Ishikawa (cell line): ENCODE measurements around the gene CNTD1.

Experiments used
- CEBPB ChIP-seq: IDR thresholded peaks from 2 replicates; pipeline ENCODE4 v1.6.1; 2012
- CREB1 ChIP-seq: IDR thresholded peaks from 2 replicates; pipeline ENCODE4 v1.6.1; 2012; ENCODE audit warnings: low read depth
- EGR1 ChIP-seq: IDR thresholded peaks from 2 replicates; pipeline ENCODE4 v1.6.1; 2012
- EP300 ChIP-seq: IDR thresholded peaks from 2 replicates; pipeline ENCODE4 v1.6.1; 2012; ENCODE audit warnings: borderline replicate concordance
- FOXM1 ChIP-seq: IDR thresholded peaks from 2 replicates; pipeline ENCODE4 v1.6.1; 2012; ENCODE audit warnings: low read depth, borderline replicate concordance
- NFIC ChIP-seq: IDR thresholded peaks from 2 replicates; pipeline ENCODE4 v1.6.1; 2012
- RAD21 ChIP-seq: IDR thresholded peaks from 2 replicates; pipeline ENCODE4 v1.6.1; 2012; ENCODE audit warnings: low read depth
- TAF1 ChIP-seq: IDR thresholded peaks from 2 replicates; pipeline ENCODE4 v1.6.1; 2012; ENCODE audit warnings: low read depth, mild to moderate bottlenecking
- TCF12 ChIP-seq: IDR thresholded peaks from 2 replicates; pipeline ENCODE4 v1.6.1; 2012; ENCODE audit warnings: low read depth
- TEAD4 ChIP-seq: IDR thresholded peaks from 2 replicates; pipeline ENCODE4 v1.6.1; 2012
- YY1 ChIP-seq: IDR thresholded peaks from 2 replicates; pipeline ENCODE4 v1.6.1; 2012; ENCODE audit warnings: low read depth
- ZBTB7A ChIP-seq: IDR thresholded peaks from 2 replicates; pipeline ENCODE4 v1.6.1; 2012; ENCODE audit warnings: low read depth
- TF ChIP-seq, protein P1 (sequence below): IDR thresholded peaks from 2 replicates; pipeline ENCODE4 v1.6.1; 2012; ENCODE audit warnings: low read depth, mild to moderate bottlenecking
- TF ChIP-seq, protein P2 (sequence below): IDR thresholded peaks from 2 replicates; pipeline ENCODE4 v1.6.1; 2012
- TF ChIP-seq, protein P3 (sequence below): IDR thresholded peaks from 2 replicates; pipeline ENCODE4 v1.6.1; 2012

CNTD1 gene

DNA sequence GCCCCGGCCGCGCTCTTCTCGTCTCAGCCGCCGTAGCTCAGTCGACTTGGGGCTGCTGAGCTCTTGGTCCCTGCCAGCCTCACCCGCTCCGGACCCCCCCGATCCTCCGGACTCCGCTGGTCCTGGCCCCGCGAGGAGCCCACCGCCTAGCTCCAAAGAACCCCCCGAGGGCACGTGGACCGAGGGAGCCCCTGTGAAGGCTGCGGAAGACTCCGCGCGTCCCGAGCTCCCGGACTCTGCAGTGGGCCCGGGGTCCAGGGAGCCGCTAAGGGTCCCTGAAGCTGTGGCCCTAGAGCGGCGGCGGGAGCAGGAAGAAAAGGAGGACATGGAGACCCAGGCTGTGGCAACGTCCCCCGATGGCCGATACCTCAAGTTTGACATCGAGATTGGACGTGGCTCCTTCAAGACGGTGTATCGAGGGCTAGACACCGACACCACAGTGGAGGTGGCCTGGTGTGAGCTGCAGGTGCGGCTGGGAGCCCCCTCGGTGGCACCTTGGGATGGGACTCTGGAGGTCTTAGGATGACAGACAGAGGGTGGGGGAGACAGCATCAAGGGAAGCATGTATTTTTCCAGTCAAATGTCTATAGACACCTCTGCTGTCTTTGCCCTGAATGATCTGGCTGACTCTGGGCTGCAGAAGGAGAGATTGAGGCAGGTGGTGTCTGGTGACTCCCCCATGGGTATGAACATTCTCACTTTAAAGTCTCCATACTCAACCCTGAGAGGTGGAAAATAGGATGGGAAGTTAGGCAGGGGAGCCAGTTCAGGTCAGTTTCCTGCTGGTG, 17.6 kb upstream of the CNTD1 start:
- TF ChIP-seq EGR1 = no peak
- TF ChIP-seq CREB1 = no peak
- no peak for TF ChIP-seq TEAD4
- TF ChIP-seq CEBPB = no peak
- no peak for TF ChIP-seq EP300
- no peak for TF ChIP-seq TCF12
- TF ChIP-seq, protein P1, sequence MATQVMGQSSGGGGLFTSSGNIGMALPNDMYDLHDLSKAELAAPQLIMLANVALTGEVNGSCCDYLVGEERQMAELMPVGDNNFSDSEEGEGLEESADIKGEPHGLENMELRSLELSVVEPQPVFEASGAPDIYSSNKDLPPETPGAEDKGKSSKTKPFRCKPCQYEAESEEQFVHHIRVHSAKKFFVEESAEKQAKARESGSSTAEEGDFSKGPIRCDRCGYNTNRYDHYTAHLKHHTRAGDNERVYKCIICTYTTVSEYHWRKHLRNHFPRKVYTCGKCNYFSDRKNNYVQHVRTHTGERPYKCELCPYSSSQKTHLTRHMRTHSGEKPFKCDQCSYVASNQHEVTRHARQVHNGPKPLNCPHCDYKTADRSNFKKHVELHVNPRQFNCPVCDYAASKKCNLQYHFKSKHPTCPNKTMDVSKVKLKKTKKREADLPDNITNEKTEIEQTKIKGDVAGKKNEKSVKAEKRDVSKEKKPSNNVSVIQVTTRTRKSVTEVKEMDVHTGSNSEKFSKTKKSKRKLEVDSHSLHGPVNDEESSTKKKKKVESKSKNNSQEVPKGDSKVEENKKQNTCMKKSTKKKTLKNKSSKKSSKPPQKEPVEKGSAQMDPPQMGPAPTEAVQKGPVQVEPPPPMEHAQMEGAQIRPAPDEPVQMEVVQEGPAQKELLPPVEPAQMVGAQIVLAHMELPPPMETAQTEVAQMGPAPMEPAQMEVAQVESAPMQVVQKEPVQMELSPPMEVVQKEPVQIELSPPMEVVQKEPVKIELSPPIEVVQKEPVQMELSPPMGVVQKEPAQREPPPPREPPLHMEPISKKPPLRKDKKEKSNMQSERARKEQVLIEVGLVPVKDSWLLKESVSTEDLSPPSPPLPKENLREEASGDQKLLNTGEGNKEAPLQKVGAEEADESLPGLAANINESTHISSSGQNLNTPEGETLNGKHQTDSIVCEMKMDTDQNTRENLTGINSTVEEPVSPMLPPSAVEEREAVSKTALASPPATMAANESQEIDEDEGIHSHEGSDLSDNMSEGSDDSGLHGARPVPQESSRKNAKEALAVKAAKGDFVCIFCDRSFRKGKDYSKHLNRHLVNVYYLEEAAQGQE = no peak

DNA sequence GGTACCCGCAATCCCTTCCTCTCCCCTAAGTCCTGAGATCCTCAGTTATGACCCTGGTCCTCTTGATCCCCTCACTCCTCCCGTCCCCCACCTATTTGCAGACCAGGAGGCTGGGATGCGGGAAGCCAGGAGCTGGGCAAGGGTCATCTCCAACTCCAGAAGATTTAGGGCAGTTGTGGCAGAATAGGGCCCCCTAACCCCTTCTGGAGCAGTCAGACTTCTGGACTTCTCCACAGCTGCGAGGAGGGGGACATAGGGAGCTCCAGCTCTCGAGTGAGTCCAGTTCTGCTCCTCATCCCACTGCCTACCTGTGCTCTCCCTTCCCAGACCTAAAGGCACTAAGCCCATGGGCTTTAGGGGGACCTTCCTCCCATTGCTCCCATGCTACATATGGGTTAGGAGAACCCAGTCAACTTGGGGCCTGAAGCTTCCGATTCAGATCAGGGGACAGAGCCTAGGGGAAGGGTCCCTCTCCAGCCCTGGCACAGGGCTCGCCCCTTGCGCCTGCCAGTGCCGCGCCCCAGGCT, 17.0 kb upstream of the CNTD1 start:
- TF ChIP-seq, protein P2, sequence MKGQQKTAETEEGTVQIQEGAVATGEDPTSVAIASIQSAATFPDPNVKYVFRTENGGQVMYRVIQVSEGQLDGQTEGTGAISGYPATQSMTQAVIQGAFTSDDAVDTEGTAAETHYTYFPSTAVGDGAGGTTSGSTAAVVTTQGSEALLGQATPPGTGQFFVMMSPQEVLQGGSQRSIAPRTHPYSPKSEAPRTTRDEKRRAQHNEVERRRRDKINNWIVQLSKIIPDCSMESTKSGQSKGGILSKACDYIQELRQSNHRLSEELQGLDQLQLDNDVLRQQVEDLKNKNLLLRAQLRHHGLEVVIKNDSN = no peak
- TF ChIP-seq, protein P1 = no peak
- TF ChIP-seq CREB1 = no peak
- no peak for TF ChIP-seq FOXM1
- no peak for TF ChIP-seq TEAD4
- no peak for TF ChIP-seq NFIC
- TF ChIP-seq EGR1 = no peak
- TF ChIP-seq RAD21 = no peak
- TF ChIP-seq, protein P3, sequence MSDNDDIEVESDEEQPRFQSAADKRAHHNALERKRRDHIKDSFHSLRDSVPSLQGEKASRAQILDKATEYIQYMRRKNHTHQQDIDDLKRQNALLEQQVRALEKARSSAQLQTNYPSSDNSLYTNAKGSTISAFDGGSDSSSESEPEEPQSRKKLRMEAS = no peak
- TF ChIP-seq ZBTB7A = no peak

DNA sequence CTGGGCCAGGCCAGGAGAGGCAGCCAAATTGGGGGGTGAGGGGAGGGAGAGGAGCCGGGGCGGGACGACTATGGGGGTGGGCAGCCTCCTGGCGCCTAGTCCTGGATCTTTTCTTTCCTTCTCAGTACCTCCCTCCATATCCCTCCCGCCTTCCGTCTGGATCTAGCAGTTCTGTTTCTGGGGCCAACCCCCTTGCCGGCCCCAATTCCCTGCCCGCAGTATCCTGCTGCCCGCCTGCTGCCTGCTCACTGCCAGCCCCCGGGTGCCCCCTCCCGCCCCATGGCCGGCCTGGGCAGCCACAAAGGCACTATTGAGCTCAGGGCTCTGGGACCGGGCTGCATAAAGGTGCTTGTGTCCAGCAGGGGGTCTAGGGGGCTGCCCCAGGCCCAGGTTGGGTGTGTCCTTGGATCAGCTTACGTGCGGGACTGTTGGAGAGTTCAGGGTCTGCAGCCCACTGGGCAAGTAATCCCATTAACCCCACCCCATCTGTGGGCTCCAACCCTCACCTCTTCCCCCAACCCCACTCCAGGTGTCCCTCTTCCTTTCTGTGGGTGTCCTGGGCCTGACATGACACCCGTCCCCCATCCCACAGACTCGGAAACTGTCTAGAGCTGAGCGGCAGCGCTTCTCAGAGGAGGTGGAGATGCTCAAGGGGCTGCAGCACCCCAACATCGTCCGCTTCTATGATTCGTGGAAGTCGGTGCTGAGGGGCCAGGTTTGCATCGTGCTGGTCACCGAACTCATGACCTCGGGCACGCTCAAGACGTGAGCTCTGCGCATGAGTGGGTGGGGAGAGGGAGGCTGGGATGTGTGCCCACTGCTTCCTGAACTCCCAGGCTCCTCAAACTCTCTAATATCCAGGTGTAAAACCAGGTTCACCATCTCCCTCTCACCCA, 16.2 kb upstream of the CNTD1 start:
- TF ChIP-seq YY1 (no peak), FOXM1 (no peak), RAD21 (no peak), TEAD4 (no peak), TAF1 (no peak), EGR1 (no peak), CEBPB (no peak), EP300 (no peak), TCF12 (no peak), CREB1 (no peak), ZBTB7A (no peak), NFIC (no peak)
- TF ChIP-seq, protein P2 = no peak
- TF ChIP-seq, protein P1 = no peak
- TF ChIP-seq, protein P3 = no peak
